ENCODE results near the gene KIF16B. TPM values are rescaled to one million over a fixed set of nuclear protein-coding genes. Genes with fewer than 3 reads are reported as not detected.

KIF16B gene
- total and polyA plus RNA-seq, 2 of the 8 experiments (the other 6 are each of a cell fraction or from before 2014, with no cell fraction given): 3.0 to 9.2 TPM

- TF ChIP-seq CHD7 (IDR thresholded peaks at IDR 0.05; ENCODE audit: insufficient replicate concordance, low read length) (no peak), POLR2AphosphoS5 (IDR thresholded peaks at IDR 0.05; ENCODE audit: low read depth, low read length) (no peak), KDM1A (IDR thresholded peaks at IDR 0.05; ENCODE audit: borderline replicate concordance, low read length) (no peak), SUZ12 (IDR thresholded peaks at IDR 0.05; ENCODE audit: low read length) (no peak), NRF1 (IDR thresholded peaks at IDR 0.05; ENCODE audit: low read depth, low read length) (no peak)
Observed at GRCh38 chr20:16533502-16533901, 39.7 kb downstream of the KIF16B start (continued).

Measured in H1 (cell line).